ENCODE results near the gene PTPRG. TPM values are rescaled to one million over a fixed set of nuclear protein-coding genes. Genes with fewer than 3 reads are reported as not detected.

PTPRG gene
- total RNA-seq, 4 donors from 2014 or later, result 33.5 to 56.6 (median 46.9) TPM

DNA sequence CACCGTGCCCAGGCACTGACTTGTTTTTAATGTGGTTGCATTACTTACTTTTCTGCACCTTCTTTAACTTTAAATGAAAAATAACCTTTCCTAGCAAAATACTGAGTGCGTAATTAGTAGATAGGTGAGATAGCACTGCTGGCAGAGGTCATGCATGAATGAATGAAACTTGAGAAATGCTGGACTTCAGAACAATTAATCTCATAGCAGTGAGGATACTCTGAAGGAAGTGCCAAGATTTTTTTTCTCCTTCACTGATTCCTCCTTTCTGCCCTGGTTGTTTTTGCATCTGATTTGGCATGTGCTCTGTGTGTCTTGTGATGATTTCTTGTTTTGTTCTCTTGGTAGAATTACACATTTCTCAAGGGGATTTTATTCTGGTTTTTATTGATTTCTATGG lies 378.9 kb downstream of the PTPRG start:
- Histone ChIP-seq H3K27ac (no peak overlapping the region), H3K9me3 (no peaks in the 10 kb centered on the region), H3K4me3 (no peak overlapping the region), H3K4me1 (no peaks in the 10 kb centered on the region), H3K36me3 (no peaks in the 10 kb centered on the region), H3K27me3 (no peaks in the 10 kb centered on the region)
- no peak for DNase-seq
- no peak for TF ChIP-seq CTCF (IDR thresholded peaks at IDR 0.05)
- no peak for TF ChIP-seq POLR2A (IDR thresholded peaks at IDR 0.05)

- Histone ChIP-seq H3K36me3 (no peaks in the 10 kb centered on the region), H3K9me3 (no peaks in the 10 kb centered on the region), H3K4me3 (no peak overlapping the region), H3K27me3 (no peaks in the 10 kb centered on the region), H3K4me1 (peaks cover 0 to 14% (median 0%) of the 10 kb centered on the region in 4 donors), H3K27ac (no peak overlapping the region)
- no peak for TF ChIP-seq CTCF (IDR thresholded peaks at IDR 0.05)
- TF ChIP-seq POLR2A (IDR thresholded peaks at IDR 0.05), result no peak
- DNase-seq, result no peak
Measured at GRCh38 chr3:61943975-61944374, 382.6 kb downstream of the PTPRG start.

DNA sequence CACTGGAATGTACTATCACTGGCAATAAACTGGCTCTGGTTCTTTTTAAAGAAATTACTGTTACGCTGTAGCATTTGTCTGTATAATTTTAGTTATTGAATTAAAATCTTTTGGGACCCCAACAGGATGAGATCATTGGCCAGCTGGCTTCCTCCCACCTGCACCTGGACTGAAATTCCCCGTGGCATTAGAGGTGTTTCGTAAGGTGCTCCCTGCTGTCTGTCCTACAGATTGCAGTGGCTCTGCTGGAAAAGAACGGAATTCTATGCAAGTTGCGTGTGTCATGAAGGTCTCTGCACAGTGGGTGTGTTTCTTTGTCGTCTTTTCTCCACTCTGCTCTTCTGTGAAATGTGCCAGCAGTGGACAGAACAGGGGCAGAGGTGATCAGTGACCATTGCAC lies 383.4 kb downstream of the PTPRG start:
- Histone ChIP-seq H3K27me3 (no peaks in the 10 kb centered on the region), H3K27ac (no peak overlapping the region), H3K36me3 (no peaks in the 10 kb centered on the region), H3K4me1 (peaks cover 0 to 14% (median 0%) of the 10 kb centered on the region in 4 donors), H3K9me3 (no peaks in the 10 kb centered on the region), H3K4me3 (no peak overlapping the region)
- TF ChIP-seq CTCF (IDR thresholded peaks at IDR 0.05) (no peak), POLR2A (IDR thresholded peaks at IDR 0.05) (no peak)
- no peak for DNase-seq

DNA sequence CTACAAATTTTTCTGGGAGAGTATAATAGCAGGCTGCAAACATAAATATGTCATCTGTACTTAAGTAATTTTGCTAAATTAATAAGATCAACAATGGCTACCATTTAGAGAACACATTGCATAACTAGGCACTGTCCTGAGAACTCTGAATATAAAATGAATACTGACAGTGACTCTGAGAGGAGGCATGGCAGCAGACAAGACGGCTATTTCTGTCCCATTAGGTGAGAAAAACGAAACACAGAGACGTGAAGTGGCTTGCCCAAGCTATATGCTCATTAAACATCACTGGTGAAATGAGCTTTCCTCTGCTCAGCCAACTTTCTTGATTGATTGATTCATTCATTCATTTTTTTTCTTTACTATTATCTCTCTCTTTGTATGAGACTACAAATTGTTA lies 384.3 kb downstream of the PTPRG start:
- no peak for DNase-seq
- Histone ChIP-seq H3K27me3 (no peaks in the 10 kb centered on the region), H3K4me3 (no peak overlapping the region), H3K9me3 (no peaks in the 10 kb centered on the region), H3K4me1 (peaks cover 0 to 14% (median 0%) of the 10 kb centered on the region in 4 donors), H3K36me3 (no peaks in the 10 kb centered on the region), H3K27ac (no peak overlapping the region)
- TF ChIP-seq POLR2A (IDR thresholded peaks at IDR 0.05) (no peak), CTCF (IDR thresholded peaks at IDR 0.05) (no peak)

DNA sequence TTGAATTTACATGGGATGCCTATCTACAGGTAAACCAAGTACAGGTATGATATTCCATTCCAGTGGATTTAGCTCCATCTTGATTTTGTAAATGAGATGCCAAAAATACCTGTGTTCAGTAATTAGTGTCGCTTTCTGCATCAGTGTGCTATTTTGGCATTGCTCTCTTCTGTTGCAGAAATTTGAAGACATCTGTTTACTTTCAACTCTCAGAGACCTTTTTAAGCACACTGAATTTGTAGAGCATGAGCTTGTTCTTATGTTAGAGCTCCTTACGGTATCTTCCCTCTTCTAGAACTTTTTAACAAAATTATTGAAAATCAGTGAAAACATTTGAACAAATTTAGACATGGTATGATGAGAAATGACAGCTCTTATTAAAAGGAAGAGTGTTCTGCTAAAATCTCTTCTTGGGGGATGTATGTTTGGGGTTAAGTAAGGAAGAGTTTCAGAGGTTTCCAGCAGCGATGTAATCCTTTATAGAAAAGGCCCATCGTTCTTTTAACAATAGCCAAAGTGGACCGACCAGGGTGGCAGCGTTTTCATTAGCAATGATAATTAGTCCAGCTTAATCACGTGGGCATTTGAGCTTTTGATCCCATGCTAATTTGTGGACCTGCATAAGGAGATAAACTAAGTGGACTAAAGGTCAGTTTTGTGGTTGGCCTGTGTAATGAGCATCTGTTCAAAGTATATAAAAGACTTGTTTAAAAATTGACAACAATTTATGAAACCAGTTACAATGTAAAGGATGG lies 385.4 kb downstream of the PTPRG start:
- Histone ChIP-seq H3K9me3 (no peaks in the 10 kb centered on the region), H3K4me1 (peaks cover 0 to 14% (median 0%) of the 10 kb centered on the region in 4 donors), H3K27ac (no peak overlapping the region), H3K36me3 (no peaks in the 10 kb centered on the region), H3K4me3 (no peak overlapping the region), H3K27me3 (no peaks in the 10 kb centered on the region)
- no peak for TF ChIP-seq CTCF (IDR thresholded peaks at IDR 0.05)
- no peak for TF ChIP-seq POLR2A (IDR thresholded peaks at IDR 0.05)
- no peak for DNase-seq
